ENCODE measurements around the gene LRRN4. TPM values are rescaled to one million over a fixed set of nuclear protein-coding genes. Genes with fewer than 3 reads are reported as not detected.
A peak's percentile ranks its signal among the peaks of the same experiment; 100 is the strongest.

Gene LRRN4
- total RNA-seq, 2 experiments from 2014 or later = 0.08 to 0.17 TPM

DNA sequence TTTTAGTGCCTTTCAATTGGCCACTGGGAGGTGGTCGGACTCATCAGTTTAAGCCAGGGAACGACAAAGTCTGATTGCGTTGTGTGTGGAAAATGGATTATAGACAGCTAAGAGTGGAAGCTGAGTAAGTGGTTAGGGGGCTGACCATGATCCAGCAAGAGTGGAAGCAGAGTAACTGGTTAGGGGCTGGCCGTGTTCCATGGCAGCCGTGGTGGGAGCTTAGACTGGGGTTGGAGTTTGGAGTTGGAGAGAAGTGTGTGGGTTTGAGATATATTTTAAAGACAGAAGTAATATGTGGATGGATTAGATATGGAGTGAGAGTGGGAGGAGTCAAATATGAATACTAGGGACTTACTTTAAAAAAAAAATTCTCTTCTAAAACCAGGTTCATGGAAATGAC, 41.7 kb downstream of the LRRN4 start:
- Mint-ChIP-seq H3K9me3 (no peaks in the 10 kb centered on the region), H3K4me1 (ENCODE audit: low read depth) (peaks cover 59% of the 10 kb centered on the region), H3K4me3 (no peak overlapping the region), H3K27me3 (no peaks in the 10 kb centered on the region), H3K27ac (peak overlapping the region; percentile 12), H3K36me3 (ENCODE audit: low read depth) (peaks cover 78% of the 10 kb centered on the region)
- DNase-seq = no peak
- intact Hi-C loops (cut with DNase I, micrococcal nuclease) = loop anchor here in 1 of 2 experiments (5.0 kb wide), 1 partner anchor 65 kb away; no protein-coding TSS in a partner anchor
- TF ChIP-seq, protein P1, sequence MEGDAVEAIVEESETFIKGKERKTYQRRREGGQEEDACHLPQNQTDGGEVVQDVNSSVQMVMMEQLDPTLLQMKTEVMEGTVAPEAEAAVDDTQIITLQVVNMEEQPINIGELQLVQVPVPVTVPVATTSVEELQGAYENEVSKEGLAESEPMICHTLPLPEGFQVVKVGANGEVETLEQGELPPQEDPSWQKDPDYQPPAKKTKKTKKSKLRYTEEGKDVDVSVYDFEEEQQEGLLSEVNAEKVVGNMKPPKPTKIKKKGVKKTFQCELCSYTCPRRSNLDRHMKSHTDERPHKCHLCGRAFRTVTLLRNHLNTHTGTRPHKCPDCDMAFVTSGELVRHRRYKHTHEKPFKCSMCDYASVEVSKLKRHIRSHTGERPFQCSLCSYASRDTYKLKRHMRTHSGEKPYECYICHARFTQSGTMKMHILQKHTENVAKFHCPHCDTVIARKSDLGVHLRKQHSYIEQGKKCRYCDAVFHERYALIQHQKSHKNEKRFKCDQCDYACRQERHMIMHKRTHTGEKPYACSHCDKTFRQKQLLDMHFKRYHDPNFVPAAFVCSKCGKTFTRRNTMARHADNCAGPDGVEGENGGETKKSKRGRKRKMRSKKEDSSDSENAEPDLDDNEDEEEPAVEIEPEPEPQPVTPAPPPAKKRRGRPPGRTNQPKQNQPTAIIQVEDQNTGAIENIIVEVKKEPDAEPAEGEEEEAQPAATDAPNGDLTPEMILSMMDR (IDR thresholded peaks at IDR 0.05) = no peak
- Histone ChIP-seq H3K4me3 (ENCODE audit: low read length) (no peak overlapping the region), H3K36me3 (ENCODE audit: insufficient read depth, low read length) (peaks cover 57% of the 10 kb centered on the region), H3K27me3 (ENCODE audit: control insufficient read depth in 1 of 2, insufficient read depth in 2 of 2, low read length in 2 of 2) (no peaks in the 10 kb centered on the region), H3K9me3 (ENCODE audit: control insufficient read depth in 1 of 2, insufficient read depth in 1 of 2, low read length in 2 of 2) (no peaks in the 10 kb centered on the region), H3K4me1 (ENCODE audit: insufficient read depth, low read length) (peaks cover 5% of the 10 kb centered on the region), H3K27ac (ENCODE audit: low read depth in 1 of 2, low read length in 2 of 2) (no peak overlapping the region)
- no peak for ATAC-seq (ENCODE audit: poor library complexity)
- ChIA-PET CTCF (no interaction called here), POLR2A (no interaction called here)

DNA sequence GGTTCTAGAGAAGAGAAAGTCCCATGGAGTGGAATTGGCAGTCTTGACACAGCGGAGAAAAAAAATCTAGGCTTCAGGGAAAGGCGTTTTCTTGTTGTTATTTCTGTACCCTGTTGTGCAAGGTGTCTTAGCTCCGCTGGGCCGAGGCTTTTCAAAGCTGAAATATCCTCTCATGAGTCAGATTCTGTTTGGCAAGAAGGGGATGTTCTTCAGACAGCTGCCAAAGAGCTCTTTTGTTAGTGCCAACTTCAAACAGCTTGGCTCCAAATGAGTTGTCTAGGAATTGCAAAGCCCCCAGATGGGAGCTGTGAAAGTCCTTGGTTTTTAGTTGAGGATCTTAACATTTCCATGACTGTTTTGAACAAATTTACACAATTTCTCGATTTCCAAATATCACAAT, 45.6 kb downstream of the LRRN4 start:
- no peaks in the 10 kb centered on the region for H3K9me3 Mint-ChIP-seq
- H3K4me1 Mint-ChIP-seq (ENCODE audit: low read depth) = peaks cover 52% of the 10 kb centered on the region

DNA sequence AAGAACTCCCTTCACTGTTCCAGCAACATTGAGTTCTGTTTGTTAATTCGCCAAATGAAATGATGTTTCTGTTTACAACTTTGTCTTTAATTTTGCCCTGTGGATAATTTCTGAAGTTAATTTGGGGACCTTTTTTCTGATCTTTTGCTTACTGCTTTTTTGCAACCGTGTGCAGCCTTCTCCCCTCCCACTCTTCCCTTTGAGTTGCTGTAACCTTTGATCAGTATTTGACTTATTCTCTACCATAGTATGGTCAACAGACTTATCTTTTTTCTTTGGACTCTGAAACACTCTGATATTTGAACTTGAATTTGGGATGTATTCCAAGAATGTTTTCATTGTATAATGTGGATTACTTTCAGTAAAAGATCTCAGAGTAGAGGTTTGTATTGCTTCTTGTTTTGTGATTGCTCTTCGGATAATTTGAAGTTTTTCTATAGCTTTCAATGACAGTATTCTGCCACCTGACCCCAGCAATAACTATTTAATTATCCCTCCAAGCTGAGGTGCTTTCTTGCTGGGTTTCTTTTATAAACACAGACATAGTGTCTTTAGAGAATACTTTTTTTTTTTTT, 46.2 kb downstream of the LRRN4 start:
- Histone ChIP-seq H3K9me3 (ENCODE audit: control insufficient read depth in 1 of 2, insufficient read depth in 1 of 2, low read length in 2 of 2) (no peaks in the 10 kb centered on the region), H3K27ac (ENCODE audit: low read depth in 1 of 2, low read length in 2 of 2) (no peak overlapping the region), H3K4me1 (ENCODE audit: insufficient read depth, low read length) (peaks cover 7% of the 10 kb centered on the region), H3K27me3 (ENCODE audit: control insufficient read depth in 1 of 2, insufficient read depth in 2 of 2, low read length in 2 of 2) (no peaks in the 10 kb centered on the region), H3K4me3 (ENCODE audit: low read length) (no peak overlapping the region), H3K36me3 (ENCODE audit: insufficient read depth, low read length) (peaks cover 25% of the 10 kb centered on the region)
- H3K27me3 Mint-ChIP-seq = no peaks in the 10 kb centered on the region
- H3K9me3 Mint-ChIP-seq = no peaks in the 10 kb centered on the region
- TF ChIP-seq, protein P1 (IDR thresholded peaks at IDR 0.05) = no peak
- H3K36me3 Mint-ChIP-seq (ENCODE audit: low read depth) = peaks cover 41% of the 10 kb centered on the region
- peaks cover 52% of the 10 kb centered on the region for H3K4me1 Mint-ChIP-seq (ENCODE audit: low read depth)
- POLR2A ChIA-PET = no interaction called here
- no peak for DNase-seq
- intact Hi-C loops (cut with DNase I, micrococcal nuclease) = no loop called here
- CTCF ChIA-PET = interaction anchor here (4.5 kb wide), 1 partner anchor 478 kb away, joined by 14 read pairs; no protein-coding TSS in a partner anchor
- H3K4me3 Mint-ChIP-seq = peak overlapping the region; percentile 99
- H3K27ac Mint-ChIP-seq = peak overlapping the region; percentile 90
- no peak for ATAC-seq (ENCODE audit: poor library complexity)

More for the DNA sequence above, 45.6 kb downstream of the LRRN4 start:
- ChIA-PET CTCF (interaction anchor here (4.5 kb wide), 1 partner anchor 479 kb away, joined by 14 read pairs; no protein-coding TSS in a partner anchor), POLR2A (no interaction called here)
- ATAC-seq (ENCODE audit: poor library complexity) (no peak), DNase-seq (peak in 3 of 14 experiments; percentile 7 to 60 (median 51))
- Histone ChIP-seq H3K9me3 (ENCODE audit: control insufficient read depth in 1 of 2, insufficient read depth in 1 of 2, low read length in 2 of 2) (no peaks in the 10 kb centered on the region), H3K27me3 (ENCODE audit: control insufficient read depth in 1 of 2, insufficient read depth in 2 of 2, low read length in 2 of 2) (no peaks in the 10 kb centered on the region), H3K4me1 (ENCODE audit: insufficient read depth, low read length) (peaks cover 7% of the 10 kb centered on the region), H3K27ac (ENCODE audit: low read depth in 1 of 2, low read length in 2 of 2) (no peak overlapping the region), H3K36me3 (ENCODE audit: insufficient read depth, low read length) (peaks cover 31% of the 10 kb centered on the region), H3K4me3 (ENCODE audit: low read length) (no peak overlapping the region)
- Mint-ChIP-seq H3K36me3 (ENCODE audit: low read depth) (peaks cover 47% of the 10 kb centered on the region), H3K27ac (peak overlapping the region; percentile 90), H3K4me3 (peak overlapping the region; percentile 99), H3K27me3 (no peaks in the 10 kb centered on the region)
- intact Hi-C loops (cut with DNase I, micrococcal nuclease) = no loop called here
- TF ChIP-seq, protein P1 (IDR thresholded peaks at IDR 0.05) = no peak
